Subcutaneous adipose tissue (tissue), 4 donors: ENCODE data around the gene ANAPC2. TPM values are rescaled to one million over a fixed set of nuclear protein-coding genes. Genes with fewer than 3 reads are reported as not detected.

Source experiments
- CTCF ChIP-seq: fragments of 450-650 bp; IDR thresholded peaks from one replicate; pipeline ENCODE4 v1.5.1; 2016; ENCODE audit warnings: low read depth, mild to moderate bottlenecking, control low read depth, antibody characterized with exemption, moderate library complexity
- total RNA-seq, 4 donors: library from RNA; depleted of rRNA; stranded (reverse); fragments of >200 nt; gene quantifications; one replicate each; pipeline ENCODE4 v1.1.0, GENCODE V29; 2016

Gene ANAPC2
- total RNA-seq, 4 donors from 2014 or later, result 11.6 to 53.1 (median 22.6) TPM

GRCh38 chr9:137192448-137192780 lies 4.1 kb upstream of the ANAPC2 start:
- TF ChIP-seq CTCF, result no peak

GRCh38 chr9:137191691-137192447 lies 3.5 kb upstream of the ANAPC2 start:
- no peak for TF ChIP-seq CTCF

- TF ChIP-seq CTCF, result no peak
These were observed 2.9 kb upstream of the ANAPC2 start for GRCh38 chr9:137191245-137191644.

GRCh38 chr9:137190315-137190856 lies 2.0 kb upstream of the ANAPC2 start:
- no peak for TF ChIP-seq CTCF

GRCh38 chr9:137189297-137190295 lies 1.2 kb upstream of the ANAPC2 start:
- TF ChIP-seq CTCF, result no peak

GRCh38 chr9:137188086-137188489 lies 272 bp downstream of the ANAPC2 start:
- TF ChIP-seq CTCF, result no peak

GRCh38 chr9:137187386-137187785 lies 974 bp downstream of the ANAPC2 start:
- no peak for TF ChIP-seq CTCF
